ENCODE data around the gene VRK1.
"Not testable (repeated sequence)": the region's sequence is repeated elsewhere in the genome, so short reads cannot be mapped to it uniquely, and the experiment has no call there.

VRK1 gene, protein sequence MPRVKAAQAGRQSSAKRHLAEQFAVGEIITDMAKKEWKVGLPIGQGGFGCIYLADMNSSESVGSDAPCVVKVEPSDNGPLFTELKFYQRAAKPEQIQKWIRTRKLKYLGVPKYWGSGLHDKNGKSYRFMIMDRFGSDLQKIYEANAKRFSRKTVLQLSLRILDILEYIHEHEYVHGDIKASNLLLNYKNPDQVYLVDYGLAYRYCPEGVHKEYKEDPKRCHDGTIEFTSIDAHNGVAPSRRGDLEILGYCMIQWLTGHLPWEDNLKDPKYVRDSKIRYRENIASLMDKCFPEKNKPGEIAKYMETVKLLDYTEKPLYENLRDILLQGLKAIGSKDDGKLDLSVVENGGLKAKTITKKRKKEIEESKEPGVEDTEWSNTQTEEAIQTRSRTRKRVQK

DNA sequence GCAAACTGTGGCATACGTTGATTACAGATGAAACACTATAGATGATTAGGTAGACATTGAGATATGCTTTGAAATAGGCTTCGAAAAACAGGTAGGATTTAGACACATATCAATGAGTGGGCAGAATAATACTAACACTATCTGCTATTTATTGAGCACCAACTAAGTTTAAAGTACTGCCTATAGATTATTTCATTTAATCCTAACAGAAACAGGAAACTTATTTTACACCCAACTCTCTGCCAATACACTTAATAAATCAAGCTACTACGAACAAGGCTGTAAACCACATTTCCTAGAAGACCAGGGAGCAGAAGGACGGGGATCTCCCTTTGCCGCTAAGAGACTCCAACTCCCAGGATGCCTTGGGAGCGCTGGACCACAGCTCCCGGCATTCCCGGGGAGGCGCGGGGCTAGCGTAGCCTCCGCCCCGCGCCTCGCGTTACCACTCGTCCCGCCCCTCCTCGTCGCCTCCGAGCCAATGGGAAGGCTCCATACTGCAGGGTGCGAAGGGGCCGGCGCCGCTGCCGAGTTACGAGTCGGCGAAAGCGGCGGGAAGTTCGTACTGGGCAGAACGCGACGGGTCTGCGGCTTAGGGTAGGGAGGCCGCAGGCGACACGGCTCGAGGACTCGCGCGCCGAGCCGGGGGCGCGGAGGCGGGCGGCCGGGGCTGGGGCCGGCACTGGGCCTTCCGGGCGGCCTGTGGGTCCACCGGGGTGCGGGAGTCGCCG, at the start of gene VRK1:
TSS of gene VRK1 (plus strand) at position 532 of the 731 bp plus-strand sequence. CDS start 36,090 bp downstream, outside the sequence.
- DNase-seq: peak; percentile 91

DNA sequence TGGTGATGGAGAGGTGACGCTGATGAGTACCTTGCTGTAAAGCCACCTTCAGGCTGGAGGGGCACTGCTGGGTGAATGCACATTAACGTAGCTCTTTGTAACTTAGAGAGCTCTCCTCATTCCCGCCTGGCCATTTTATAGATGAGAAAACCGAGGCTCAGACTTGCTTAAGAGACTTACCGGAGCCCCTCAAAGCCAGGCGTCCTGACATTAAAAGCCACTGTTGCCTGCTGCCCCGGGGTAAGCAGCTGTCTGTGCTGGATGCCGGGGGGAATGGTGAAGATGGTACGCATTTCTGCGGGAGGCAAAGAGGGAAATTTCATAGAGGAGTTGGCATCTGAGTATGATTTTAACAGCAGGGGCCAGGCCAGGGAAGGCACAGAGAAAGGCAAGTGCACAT, 49.6 kb upstream of the VRK1 start:
- DNase-seq: no peak

DNA sequence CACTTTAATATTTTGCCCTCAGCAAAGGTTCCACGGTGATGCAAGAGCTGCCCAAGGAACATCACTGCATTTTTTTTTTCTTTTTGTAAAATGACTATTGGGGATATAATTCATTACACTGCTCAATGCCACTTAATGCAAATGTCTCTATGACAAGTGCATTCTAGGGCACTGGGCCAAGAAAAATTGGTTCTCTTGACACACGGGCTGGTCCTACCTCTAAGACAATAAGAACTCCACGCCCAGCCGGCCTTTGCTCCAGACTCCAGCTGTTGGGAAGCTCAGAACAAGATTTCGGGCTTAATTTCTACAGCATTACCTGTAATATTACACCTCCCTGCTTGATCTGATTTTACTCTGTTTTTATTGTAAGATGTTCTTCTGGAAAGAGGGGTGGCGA, 48.8 kb upstream of the VRK1 start:
- no peak for DNase-seq

DNA sequence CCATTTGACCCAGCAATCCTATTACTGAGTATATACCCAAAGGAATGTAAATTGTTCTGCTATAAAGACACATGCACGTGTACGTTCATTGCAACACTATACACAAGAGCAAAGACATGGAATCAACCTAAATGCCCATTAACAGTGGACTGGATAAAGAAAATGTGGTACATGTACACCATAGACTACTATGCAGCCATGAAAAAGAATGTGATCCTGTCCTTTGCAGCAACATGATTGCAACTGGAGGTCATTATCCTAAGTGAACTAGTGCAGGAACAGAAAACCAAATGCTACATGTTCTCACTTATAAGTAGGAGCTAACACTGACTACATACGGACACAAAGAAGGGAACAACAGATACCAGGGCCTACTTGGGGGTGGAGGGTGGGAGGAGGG, 45.7 kb upstream of the VRK1 start:
- DNase-seq: no peak

DNA sequence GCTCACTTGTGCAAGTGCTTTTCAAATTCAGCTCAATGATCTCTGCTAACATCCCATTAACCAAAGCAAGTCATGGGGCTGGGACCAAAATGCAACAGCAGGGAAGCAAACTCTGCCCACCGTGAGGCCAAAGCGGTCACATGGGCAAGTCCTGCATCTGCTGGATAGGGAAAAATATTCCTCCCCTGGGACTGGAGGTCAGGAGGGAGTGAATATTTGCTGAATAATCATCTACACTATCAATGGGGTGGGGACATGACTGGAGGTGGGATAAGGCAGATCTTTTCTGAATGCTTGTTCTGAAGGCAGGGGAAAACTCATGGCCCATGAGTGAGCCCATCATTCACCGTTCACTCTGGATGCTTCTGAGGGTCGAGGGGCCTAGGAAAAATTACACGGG, 45.1 kb upstream of the VRK1 start:
- DNase-seq: no peak

DNA sequence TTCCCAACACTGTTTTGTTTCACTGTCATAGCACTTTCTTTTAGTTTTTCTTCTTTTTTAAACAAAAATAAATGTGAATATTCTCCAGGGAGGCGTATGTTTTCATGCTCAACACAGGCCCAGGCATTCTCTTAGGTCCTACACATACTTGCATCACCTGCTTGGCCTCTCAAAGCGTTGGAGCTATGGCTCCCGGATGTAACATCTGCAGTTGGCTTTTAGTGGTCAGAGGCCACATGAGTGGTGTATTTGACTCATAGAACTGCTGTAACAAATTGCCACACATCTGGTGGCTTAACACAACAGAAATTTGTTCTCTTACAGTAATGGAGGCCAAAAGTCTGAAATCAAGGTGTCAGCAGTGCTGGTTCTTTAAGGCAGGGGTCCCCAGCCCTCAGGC, 44.6 kb upstream of the VRK1 start:
- DNase-seq: no peak

DNA sequence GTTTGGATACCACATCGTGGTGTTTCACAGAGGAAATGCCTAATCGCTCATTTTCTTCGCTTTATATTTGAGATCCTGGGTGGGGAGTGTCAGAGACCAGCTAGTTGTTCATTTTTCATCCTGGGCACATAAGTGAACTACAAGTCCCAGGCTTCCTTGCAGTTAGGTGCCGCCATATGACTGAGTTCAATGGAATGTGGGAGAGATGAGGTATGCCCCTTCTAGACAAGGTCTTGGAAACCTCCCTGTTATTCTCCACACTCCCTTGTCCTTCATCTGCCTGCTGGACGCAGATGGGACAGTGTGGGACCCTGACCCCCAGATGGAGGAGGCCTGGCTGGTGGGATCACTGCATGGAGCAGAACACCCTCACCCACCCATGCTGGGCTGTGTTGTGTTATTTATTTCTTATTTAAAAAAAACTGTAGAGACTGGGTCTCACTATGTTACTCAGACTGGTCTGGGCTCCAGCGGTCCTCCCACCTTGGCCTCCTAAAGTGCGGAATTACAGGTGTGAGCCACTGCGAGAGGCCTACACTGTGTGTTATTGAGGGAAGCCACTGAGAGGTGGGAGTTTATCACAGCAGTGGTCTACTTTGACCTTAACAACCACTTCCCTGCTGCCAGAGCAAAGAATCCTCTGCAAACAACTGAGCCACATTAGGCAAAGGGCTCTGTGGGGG, 42.9 kb upstream of the VRK1 start:
- no peak for DNase-seq

DNA sequence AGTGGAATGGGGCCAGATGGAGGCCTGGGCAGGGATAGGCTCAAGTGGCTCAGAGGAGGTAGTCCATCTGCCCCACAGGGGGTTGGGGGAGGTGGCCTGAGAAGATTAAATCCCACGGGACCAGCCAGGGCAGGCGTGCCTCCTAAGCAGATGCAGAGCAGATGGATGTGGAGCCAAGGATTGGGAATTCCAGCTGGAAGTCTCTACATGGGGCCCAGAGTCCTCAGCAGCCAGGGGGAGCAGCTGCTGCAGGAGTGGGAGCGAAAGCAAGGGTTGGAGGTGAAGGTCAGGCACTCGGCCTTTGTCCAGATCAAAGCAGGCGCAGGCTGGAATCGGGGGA, 42.4 kb upstream of the VRK1 start:
- no peak for DNase-seq

DNA sequence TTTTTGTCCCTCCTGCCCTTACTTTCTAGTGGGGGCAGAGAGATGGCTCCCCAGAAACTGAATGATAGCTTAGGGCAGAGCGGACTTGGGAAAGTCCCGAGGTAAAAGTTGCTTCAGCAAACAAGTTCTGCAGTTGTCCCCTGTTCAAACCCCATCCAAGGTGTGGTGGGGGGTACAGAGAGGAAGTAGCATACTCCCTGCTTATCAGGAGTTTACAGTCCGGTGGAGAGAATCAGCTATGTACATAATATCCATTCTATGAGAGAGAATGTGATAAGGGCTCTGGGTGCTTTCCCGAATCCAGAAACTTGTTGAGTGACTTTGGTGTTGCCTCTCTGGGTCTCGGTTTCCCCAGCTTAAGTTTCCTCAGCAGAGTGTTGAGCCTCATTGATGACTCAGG, 40.4 kb upstream of the VRK1 start:
- DNase-seq: no peak

DNA sequence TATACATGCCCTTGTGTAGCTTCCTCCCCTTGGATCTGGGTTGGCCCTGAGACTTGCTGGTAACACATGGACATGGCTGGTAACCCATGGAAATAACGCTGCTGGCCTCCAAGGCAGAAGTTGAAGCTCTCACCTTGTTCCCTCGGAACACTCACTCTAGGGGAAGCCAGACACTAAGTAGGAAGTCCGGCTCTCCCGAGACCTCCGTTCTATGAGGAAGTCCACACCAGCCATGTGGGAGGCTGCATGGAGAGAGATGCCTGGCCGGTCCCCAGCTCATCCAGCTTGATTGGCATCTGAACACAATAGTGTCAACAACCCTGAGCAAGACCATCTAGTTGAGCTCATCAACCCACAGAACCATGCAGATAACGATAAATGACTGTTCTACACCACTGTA, 39.7 kb upstream of the VRK1 start:
- DNase-seq: no peak

DNA sequence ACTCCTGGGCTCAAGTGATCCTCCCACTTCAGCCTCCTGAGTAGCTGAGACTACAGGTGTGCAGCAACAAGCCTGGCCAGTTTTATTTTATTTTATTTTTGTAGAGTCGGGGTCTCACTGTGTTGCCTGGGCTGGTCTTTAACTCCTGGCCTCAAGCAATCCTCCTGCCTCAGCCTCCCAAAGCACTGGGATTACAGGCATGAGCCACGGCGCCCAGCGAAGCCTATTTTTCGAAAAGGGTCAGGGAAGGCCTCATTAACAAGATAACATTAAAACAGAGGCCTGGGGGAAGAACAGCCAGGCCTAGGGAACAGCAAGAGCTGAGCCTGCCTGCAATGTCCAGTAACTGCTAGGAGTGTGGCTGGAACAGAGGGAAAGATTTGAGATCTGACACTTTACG, 36.1 kb upstream of the VRK1 start:
- DNase-seq: no peak

DNA sequence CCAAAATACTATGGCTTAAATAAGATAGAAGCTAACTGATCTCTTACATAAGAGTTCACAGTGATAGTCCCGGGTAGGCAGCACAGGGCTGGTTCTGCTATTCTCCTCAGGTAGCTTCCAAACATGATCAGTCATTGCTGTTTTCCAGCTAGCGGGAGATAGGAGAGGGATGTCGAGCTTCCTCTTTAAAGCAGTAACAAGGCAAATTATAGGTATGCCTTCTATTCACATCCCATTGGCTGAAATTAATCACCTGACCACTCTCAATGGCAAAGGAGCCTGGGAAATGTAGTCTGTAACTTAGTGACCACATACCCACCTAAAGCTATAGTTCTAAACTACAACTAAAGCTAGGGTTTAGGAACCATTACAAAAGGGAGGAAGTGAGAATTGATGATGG, 34.5 kb upstream of the VRK1 start:
- DNase-seq: peak in 1 of 2 donors; percentile 12

DNA sequence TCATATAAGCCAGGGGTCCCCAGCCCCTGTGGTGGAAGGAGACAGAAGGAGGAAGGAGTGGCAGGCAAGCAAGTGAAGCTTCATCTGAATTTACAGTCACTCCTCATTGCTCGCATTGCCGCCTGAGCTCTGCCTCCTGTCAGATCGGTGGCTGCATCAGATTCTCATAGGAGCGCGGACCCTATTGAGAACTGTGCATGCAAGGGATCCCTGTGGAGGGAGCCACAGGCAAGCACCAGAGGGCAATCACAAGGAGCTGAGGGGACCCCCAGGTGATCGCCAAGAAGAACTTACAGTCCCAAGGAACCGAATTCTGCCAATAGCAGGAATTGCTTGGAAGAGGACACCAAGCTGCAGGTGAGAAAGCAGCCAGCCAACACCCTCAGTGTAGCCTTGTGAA, 33.2 kb upstream of the VRK1 start:
- DNase-seq: no peak

DNA sequence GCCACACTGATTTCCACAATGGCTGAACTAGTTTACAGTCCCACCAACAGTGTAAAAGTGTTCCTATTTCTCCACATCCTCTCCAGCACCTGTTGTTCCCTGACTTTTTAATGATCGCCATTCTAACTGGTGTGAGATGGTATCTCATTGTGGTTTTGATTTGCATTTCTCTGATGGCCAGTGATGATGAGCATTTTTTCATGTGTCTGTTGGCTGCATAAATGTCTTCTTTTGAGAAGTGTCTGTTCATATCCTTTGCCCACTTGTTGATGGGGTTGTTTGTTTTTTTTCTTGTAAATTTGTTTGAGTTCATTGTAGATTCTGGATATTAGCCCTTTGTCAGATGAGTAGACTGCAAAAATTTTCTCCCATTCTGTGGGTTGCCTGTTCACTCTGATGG, 32.0 kb upstream of the VRK1 start:
- not testable (repeated sequence) for DNase-seq

DNA sequence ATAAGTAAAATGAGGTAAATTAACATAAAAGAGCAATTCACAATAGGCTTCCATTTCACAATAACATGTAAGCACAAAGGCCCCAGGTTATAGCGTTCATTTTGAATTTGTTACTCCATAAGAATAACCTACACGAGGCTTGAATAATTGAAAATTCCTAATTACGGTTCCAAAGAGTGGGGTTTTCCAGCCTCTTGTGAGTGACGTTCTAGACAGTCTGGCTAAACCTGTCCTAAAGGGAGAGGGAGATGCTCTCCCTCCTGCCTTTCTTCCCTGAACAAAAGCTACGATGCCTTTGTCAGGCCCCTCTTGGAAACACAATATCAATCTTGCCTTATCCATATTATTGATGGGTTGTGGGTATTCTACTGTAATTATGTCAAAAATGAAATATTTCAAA, 24.3 kb upstream of the VRK1 start:
- DNase-seq: no peak

DNA sequence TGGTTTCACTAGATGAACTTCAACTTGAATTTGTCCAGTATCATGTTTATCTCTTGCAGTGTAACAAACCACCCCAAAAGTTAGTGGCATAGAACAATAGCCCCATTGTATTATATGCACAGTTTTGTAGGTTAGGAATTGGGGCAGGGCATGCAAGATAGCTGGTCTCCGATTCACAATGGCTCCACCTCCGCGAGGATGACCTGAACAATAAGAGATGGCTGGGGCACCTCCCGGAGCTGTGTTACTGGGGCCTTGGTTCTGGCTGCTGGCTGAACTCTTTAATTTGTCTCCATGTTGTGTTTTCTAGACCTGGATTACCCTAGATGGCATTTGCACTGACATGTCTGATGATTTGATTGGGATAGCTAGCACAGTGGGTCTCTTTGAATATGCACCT, 20.4 kb upstream of the VRK1 start:
- no peak for DNase-seq

DNA sequence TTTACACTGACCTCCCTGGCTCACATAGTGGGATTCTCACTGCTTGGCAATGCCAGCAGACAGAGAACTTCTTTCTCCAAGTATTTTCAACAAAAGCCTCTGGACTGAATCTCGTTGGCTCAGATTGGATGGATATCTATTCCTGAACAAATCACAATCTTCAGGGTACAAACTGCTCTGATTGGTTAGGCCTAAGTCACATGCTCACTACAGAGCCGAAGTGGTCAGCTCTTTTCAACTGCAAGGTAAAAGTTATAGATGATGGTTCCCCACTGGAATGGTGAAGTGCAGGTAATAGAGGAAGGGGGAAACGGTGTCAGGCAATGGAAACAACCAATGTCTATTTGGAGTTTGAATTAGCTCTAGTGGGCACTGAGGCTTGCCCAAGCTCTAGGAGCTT, 16.7 kb upstream of the VRK1 start:
- DNase-seq: no peak

DNA sequence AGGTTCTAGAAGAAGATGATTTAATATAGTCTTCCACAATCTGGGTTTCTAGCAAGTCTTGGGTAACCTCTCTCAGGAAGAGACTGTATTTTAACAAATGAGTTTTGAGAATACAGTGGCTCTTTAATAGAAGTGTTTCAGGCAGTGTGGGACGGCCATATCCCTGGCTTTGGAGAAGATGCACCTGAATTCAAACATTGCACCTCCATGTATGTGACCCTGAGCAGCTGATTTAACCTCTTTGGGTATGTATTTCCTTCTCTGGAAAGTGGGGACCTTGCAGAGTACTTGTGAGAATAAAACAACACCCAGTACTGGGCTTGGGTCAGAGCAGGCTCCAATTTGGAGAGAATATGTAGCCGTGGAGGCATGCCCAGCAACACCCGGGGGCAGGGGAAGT, 15.8 kb upstream of the VRK1 start:
- no peak for DNase-seq

DNA sequence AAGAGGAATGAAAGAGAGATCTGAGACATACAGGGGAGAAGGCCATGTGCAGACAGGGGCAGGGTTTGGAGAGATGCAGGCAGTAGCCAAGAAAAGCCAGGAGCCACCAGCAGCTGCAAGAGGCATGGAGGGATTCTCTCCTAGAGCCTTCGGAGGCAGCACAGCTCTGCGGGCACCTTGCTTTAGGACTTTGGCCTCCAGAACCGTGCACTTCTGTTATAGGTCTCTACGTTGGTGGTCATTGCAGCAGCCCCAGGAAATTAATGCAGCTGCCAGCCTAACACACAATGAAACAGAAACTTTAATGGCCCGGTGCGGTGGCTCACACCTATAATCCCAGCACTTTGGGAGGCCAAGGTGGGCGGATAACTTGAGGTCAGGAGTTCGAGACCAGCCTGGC, 14.7 kb upstream of the VRK1 start:
- no peak for DNase-seq

DNA sequence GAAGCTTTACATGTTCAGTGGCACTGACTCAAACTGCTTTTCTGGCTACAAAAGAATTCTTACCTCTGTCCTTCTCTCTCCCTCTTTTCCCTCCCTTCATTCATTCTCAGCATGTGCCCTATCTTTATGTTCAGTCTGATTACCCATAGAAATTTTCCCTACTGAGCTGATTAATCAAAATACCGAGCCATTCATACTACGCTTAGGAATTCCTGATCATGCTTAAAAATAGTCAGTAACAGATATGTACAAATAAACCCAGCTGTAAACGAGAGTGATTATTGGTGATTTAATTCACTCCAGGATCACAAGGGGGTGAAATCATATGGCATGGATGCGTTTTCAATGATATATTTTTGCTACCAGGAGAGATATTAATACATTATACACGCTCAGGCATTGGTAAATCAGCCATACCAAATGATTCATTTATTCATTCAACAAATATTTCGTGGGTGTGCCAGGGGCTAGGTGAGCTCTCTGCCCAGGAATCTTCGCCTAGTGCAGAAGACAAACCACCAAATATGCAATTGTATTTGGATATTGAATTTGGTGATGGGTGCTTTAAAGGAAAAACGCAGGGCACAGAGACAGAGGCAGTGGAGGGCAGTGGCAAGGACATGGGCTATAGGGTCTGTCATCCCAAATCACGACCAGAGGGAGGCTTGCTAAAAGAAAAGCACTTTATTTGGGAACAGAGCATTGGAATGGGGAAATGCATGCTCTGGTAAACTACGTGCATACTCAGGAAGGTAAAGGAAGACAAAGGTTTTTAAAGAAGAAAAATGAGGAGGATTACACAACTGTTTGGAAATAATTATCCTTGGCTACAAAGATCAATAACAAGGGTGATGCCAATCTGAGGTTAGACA, 13.9 kb upstream of the VRK1 start:
- DNase-seq: no peak

DNA sequence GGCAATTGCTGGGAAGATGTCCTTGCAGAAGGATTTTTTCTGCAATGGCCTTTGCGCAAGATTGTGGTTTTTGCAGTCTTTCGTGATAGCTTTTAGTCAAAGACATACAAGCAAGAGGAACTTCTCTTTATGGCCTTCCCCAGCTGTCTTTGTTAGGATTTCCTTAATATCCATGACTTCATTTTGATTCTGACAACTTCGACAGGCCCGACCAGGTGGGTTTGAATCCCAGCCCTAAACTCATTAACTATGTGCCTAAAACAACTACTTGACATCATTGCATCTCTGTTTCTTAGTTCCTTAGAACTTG, 13.3 kb upstream of the VRK1 start:
- no peak for DNase-seq

DNA sequence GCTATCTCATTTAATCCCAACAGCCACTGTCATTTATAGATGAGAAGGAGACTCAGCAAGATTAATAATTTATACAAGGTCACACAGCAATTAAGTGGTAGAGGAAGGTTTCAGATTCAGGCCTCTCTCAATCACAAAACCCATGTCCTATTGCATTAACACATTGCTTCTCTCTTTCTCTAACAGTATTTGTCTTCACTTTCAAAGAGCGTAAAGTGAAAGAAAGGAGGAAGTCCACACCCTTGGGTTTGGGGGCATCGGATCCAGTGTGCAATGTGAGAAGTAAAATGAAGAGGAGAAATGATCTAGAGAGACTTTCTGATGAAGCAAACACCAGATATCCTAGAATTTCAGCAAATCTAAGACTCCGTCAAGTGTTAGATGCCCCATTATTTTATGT, 7.0 kb upstream of the VRK1 start:
- no peak for DNase-seq

DNA sequence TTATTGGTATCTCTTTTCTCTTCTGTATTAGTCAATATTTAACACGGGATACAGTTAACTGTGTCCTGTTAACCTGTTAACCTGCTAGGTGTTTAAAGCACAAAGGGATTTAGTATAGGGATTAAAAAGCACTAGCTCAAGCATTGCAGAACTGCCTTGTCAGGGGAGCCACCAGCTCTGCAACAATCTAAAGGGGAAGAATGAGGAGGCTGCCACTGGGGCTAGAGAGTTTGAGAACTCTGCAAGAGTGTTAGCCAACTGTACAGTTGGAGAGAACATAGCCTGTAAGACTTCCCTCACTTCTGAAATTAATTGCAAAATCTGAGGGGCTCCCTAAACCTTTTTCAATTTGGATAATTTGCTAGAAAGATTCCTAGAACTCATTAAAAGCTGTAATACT, 6.5 kb upstream of the VRK1 start:
- DNase-seq: no peak
